H1 (cell line): ENCODE measurements around the gene TNN. TPM values are rescaled to one million over a fixed set of nuclear protein-coding genes. Genes with fewer than 3 reads are reported as not detected.

ENCODE experiments used
- CTCF ChIA-PET: fragments of 300-600 bp; sonication (Branson Sonifier 250); formaldehyde crosslinking; loops from one replicate; lab custom pipeline; 2021; ENCODE audit not compliant: partially characterized antibody; lab: Charles Lee
- POLR2A ChIA-PET: fragments of 300-600 bp; sonication (Branson Sonifier 250); formaldehyde crosslinking; loops from one replicate; lab custom pipeline; 2021; ENCODE audit warnings: inconsistent platforms; ENCODE audit not compliant: partially characterized antibody; lab: Charles Lee
- DNase-seq, 2 experiments: peaks; one replicate each; pipeline versions ENCODE4 v3.0.0 to v3.0.0-alpha.2; 2010 to 2022; ENCODE audit warnings: low spot score in 2 of 2, low read depth in 1 of 2, mixed read lengths in 1 of 2
- FAIRE-seq: peaks from 2 replicates; lab custom pipeline; 2011; peaks lifted over from hg19 to GRCh38; lab: Jason Lieb, UNC
- H2AFZ ChIP-seq: 2 replicates; pipeline ENCODE4 v1.8.1; 2012; ENCODE audit warnings: low read length, inconsistent platforms
- H2AK5ac ChIP-seq: 2 replicates; pipeline ENCODE4 v1.6.1; 2013; ENCODE audit warnings: low read depth, low read length
- H2BK120ac ChIP-seq: replicated peaks from 2 replicates; pipeline ENCODE3; 2013; ENCODE audit warnings: low read depth, low read length, inconsistent platforms
- H2BK12ac ChIP-seq: 2 replicates; pipeline ENCODE4 v1.6.1; 2013; ENCODE audit warnings: low read depth, low read length
- H2BK15ac ChIP-seq: 2 replicates; pipeline ENCODE4 v1.6.1; 2013; ENCODE audit warnings: low read length
- H2BK20ac ChIP-seq: 2 replicates; pipeline ENCODE4 v1.6.1; 2013; ENCODE audit warnings: low read length
- H2BK5ac ChIP-seq: 2 replicates; pipeline ENCODE4 v1.6.1; 2013; ENCODE audit warnings: low read depth, low read length
- H3K14ac ChIP-seq: 2 replicates; pipeline ENCODE4 v1.6.1; 2013; ENCODE audit warnings: inconsistent platforms; ENCODE audit not compliant: insufficient read length
- H3K18ac ChIP-seq: 2 replicates; pipeline ENCODE4 v1.6.1; 2013; ENCODE audit warnings: low read length; ENCODE audit errors: extremely low read depth
- H3K23ac ChIP-seq: 2 replicates; pipeline ENCODE4 v1.6.1; 2013; ENCODE audit warnings: inconsistent platforms; ENCODE audit not compliant: insufficient read length
- H3K23me2 ChIP-seq: 2 replicates; pipeline ENCODE4 v1.6.1; 2013; ENCODE audit warnings: low read depth, low read length
- H3K27ac ChIP-seq: 2 replicates; pipeline ENCODE4 v1.6.1; 2011; ENCODE audit warnings: low read depth, low read length, inconsistent platforms
- H3K27me3 ChIP-seq, 4 experiments: replicated peaks in 1 of 4; 1 replicate in 1 of 4; 2 replicates in 3 of 4; pipeline versions ENCODE4 v1.6.1 to v1.8.1; 2011 to 2013; ENCODE audit warnings: low read length in 3 of 4, mild to moderate bottlenecking in 3 of 4, inconsistent platforms in 2 of 4, mixed read lengths in 2 of 4, moderate library complexity in 1 of 4; ENCODE audit not compliant: control insufficient read depth in 3 of 4, insufficient read depth in 3 of 4; ENCODE audit errors: extremely low read depth in 1 of 4
- H3K36me3 ChIP-seq, 4 experiments: 2 replicates each; pipeline versions ENCODE4 v1.6.1 to v1.8.1; 2011 to 2013; ENCODE audit warnings: mild to moderate bottlenecking in 4 of 4, low read length in 3 of 4, moderate library complexity in 2 of 4, control low read depth in 1 of 4, inconsistent platforms in 1 of 4; ENCODE audit not compliant: insufficient read depth in 4 of 4, control insufficient read depth in 2 of 4
- H3K4ac ChIP-seq: replicated peaks from 2 replicates; pipeline ENCODE3; 2013; ENCODE audit warnings: low read length, low read depth, mixed read lengths, inconsistent platforms; ENCODE audit not compliant: insufficient read length
- H3K4me1 ChIP-seq, 4 experiments: replicated peaks in 1 of 4; 1 replicate in 1 of 4; 2 replicates in 3 of 4; pipeline versions ENCODE4 v1.6.1 to v1.8.1; 2011 to 2013; ENCODE audit warnings: low read length in 3 of 4, inconsistent platforms in 2 of 4, mixed read lengths in 1 of 4; ENCODE audit not compliant: insufficient read depth in 4 of 4, control insufficient read depth in 3 of 4
- H3K4me2 ChIP-seq, 2 experiments: 2 replicates each; pipeline versions ENCODE4 v1.6.1 to v1.8.1; 2011 to 2013; ENCODE audit warnings: low read depth in 2 of 2, low read length in 2 of 2, control low read depth in 1 of 2, inconsistent platforms in 1 of 2, mild to moderate bottlenecking in 1 of 2; ENCODE audit not compliant: insufficient read depth in 1 of 2
- H3K4me3 ChIP-seq, 4 experiments: fragments of 200-600, 300-600 bp in 1 of 4; sonication (generic), shearing (Covaris generic), sonication (Bioruptor Twin) in 1 of 4; 2 replicates each; pipeline versions ENCODE4 v1.5.1 to v1.8.1; 2011 to 2016; ENCODE audit warnings: low read length in 4 of 4, low read depth in 3 of 4, control low read depth in 2 of 4, inconsistent platforms in 2 of 4, mild to moderate bottlenecking in 2 of 4, mixed read lengths in 1 of 4, moderate library complexity in 1 of 4; ENCODE audit not compliant: insufficient read depth in 2 of 4; ENCODE audit errors: extremely low read depth in 1 of 4
- H3K56ac ChIP-seq: replicated peaks from 2 replicates; pipeline ENCODE3; 2013; ENCODE audit warnings: low read depth, mild to moderate bottlenecking, mixed read lengths, low read length, inconsistent platforms; ENCODE audit not compliant: insufficient read length
- H3K79me1 ChIP-seq: 2 replicates; pipeline ENCODE4 v1.6.1; 2013; ENCODE audit warnings: low read depth, low read length, control low read depth
- H3K79me2 ChIP-seq, 2 experiments: 2 replicates each; pipeline versions ENCODE4 v1.6.1 to v1.8.1; 2012 to 2013; ENCODE audit warnings: low read length in 2 of 2, mild to moderate bottlenecking in 2 of 2, inconsistent platforms in 1 of 2; ENCODE audit not compliant: insufficient read depth in 2 of 2, control insufficient read depth in 1 of 2
- H3K9ac ChIP-seq, 4 experiments: replicated peaks in 1 of 4; 1 replicate in 1 of 4; 2 replicates in 3 of 4; pipeline versions ENCODE4 v1.6.1 to v1.8.1; 2011 to 2013; ENCODE audit warnings: low read depth in 3 of 4, low read length in 3 of 4, control low read depth in 2 of 4, mild to moderate bottlenecking in 2 of 4, moderate library complexity in 2 of 4, inconsistent platforms in 1 of 4; ENCODE audit errors: extremely low read depth in 1 of 4
- H3K9me3 ChIP-seq, 2 experiments: 2 replicates each; pipeline versions ENCODE4 v1.6.1 to v1.8.1; 2012 to 2013; ENCODE audit warnings: mild to moderate bottlenecking in 2 of 2, moderate library complexity in 2 of 2, control low read depth in 1 of 2, inconsistent platforms in 1 of 2, low read depth in 1 of 2, low read length in 1 of 2, mixed read lengths in 1 of 2; ENCODE audit not compliant: insufficient read depth in 2 of 2
- H4K20me1 ChIP-seq, 2 experiments: replicated peaks in 1 of 2; 2 replicates each; pipeline versions ENCODE3 to v1.8.1; 2011 to 2013; ENCODE audit warnings: inconsistent platforms in 2 of 2, low read length in 2 of 2, mild to moderate bottlenecking in 1 of 2; ENCODE audit not compliant: insufficient read depth in 2 of 2, control insufficient read depth in 1 of 2
- H4K5ac ChIP-seq: 2 replicates; pipeline ENCODE4 v1.6.1; 2013; ENCODE audit warnings: low read length, low read depth, mixed read lengths, inconsistent platforms; ENCODE audit not compliant: insufficient read length
- H4K8ac ChIP-seq: 2 replicates; pipeline ENCODE4 v1.8.0; 2013; ENCODE audit warnings: mild to moderate bottlenecking, moderate library complexity, low read length, inconsistent platforms; ENCODE audit not compliant: insufficient read depth; ENCODE audit errors: extremely low read depth
- H4K91ac ChIP-seq: replicated peaks from 2 replicates; pipeline ENCODE3; 2013; ENCODE audit warnings: low read length, mixed read lengths, inconsistent platforms; ENCODE audit not compliant: insufficient read length
- BACH1 ChIP-seq: IDR thresholded peaks from 2 replicates; pipeline ENCODE4 v1.6.1; 2012; ENCODE audit warnings: low read length, improper control_type of control experiment
- BRCA1 ChIP-seq: IDR thresholded peaks from 2 replicates; pipeline ENCODE4 v1.6.1; 2012; ENCODE audit warnings: low read depth, low read length, improper control_type of control experiment
- EZH2 ChIP-seq: fragments of 200-600 bp; sonication (generic); IDR thresholded peaks from 2 replicates; pipeline ENCODE4 v1.7.1; 2012; ENCODE audit warnings: low read depth, mild to moderate bottlenecking, moderate library complexity, low read length, inconsistent platforms; ENCODE audit not compliant: severe bottlenecking
- NRF1 ChIP-seq: IDR thresholded peaks from 2 replicates; pipeline ENCODE4 v1.6.1; 2011; ENCODE audit warnings: mild to moderate bottlenecking, low read depth, low read length, improper control_type of control experiment
- SAP30 ChIP-seq: fragments of 300-600 bp; sonication (generic); IDR thresholded peaks from 2 replicates; pipeline ENCODE4 v1.7.1; 2012; ENCODE audit warnings: low read length, moderate library complexity, mild to moderate bottlenecking, inconsistent platforms; ENCODE audit not compliant: insufficient read depth, insufficient replicate concordance
- SIX5 ChIP-seq: IDR thresholded peaks from 2 replicates; pipeline ENCODE4 v1.6.1; 2011; ENCODE audit warnings: mild to moderate bottlenecking, low read depth, low read length
- SP2 ChIP-seq: IDR thresholded peaks from 2 replicates; pipeline ENCODE4 v1.6.1; 2012; ENCODE audit warnings: mild to moderate bottlenecking, low read length, inconsistent platforms
- WGBS, 2 experiments: shearing (Covaris generic) in 1 of 2; methylation state at CpG; one replicate each; pipeline versions ENCODE4 v1.1.6 to v1.1.7; 2013 to 2015; ENCODE audit warnings: low lambda C conversion rate in 2 of 2, mixed read lengths in 2 of 2, inconsistent platforms in 1 of 2, low coverage in 1 of 2, missing lambda C conversion rate in 1 of 2; ENCODE audit not compliant: insufficient replicate concordance in 2 of 2, insufficient coverage in 1 of 2, insufficient read length in 1 of 2; ENCODE audit errors: extremely low coverage in 1 of 2, missing lambda C conversion rate in 1 of 2; 5-methylcytosine and 5-hydroxymethylcytosine counted together
- polyA plus RNA-seq, 7 experiments: library from polyadenylated mRNA; depleted of rRNA in 3 of 7; stranded (reverse) in 5 of 7; unstranded in 2 of 7; fragments of >200 nt in 5 of 7; fragments of 200-250 nt in 2 of 7; gene quantifications; 1 replicate in 5 of 7; 2 replicates in 1 of 7; 4 replicates in 1 of 7; pipeline versions ENCODE4 v1.2.1 to v1.2.3, GENCODE V29; 2011 to 2013; ENCODE audit warnings: missing spikeins in 2 of 7, mixed read lengths in 2 of 7
- total RNA-seq: library from RNA; stranded (reverse); fragmentation: NEBNext Ultra II Directional; extraction: Animal tissue kit (Norgen Biotek cat#: 25700); gene quantifications from 2 replicates; pipeline ENCODE4 v1.2.1, GENCODE V29; 2021
- TF ChIP-seq, protein P1 (sequence below): IDR thresholded peaks from 2 replicates; pipeline ENCODE4 v1.6.1; 2011; ENCODE audit warnings: low read length, improper control_type of control experiment

The TNN gene
- total and polyA plus RNA-seq, 2 of the 8 experiments (the other 6 are each of a cell fraction or from before 2014, with no cell fraction given), result 0.21 to 0.30 TPM

DNA sequence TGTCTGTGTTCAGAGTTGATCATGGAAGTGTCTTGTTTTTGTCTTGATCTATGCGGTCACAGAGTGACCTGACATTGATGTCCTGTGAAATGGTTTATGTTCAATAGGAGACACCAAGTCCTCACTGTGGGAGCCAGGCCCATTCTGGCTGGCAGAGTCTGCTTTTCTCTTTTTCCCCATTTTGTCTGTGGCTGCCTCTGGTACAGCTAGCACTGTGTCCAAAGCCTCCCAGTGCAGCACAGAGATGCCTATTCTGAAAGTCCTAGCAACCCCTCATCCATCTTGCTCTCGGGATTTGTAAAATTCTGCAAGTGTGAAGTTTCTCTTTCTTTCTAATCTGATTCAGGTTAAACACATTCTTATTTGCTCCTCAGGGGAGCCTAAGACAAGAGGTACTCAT lies 14.3 kb downstream of the TNN start:
- no peaks in the 10 kb centered on the region for H3K79me1 ChIP-seq
- DNase-seq (no peak), FAIRE-seq (no peak)
- no peak overlapping the region for H2AFZ ChIP-seq
- no peak overlapping the region for H3K4ac ChIP-seq
- no peaks in the 10 kb centered on the region for H3K23me2 ChIP-seq
- H3K27ac ChIP-seq, result no peak overlapping the region
- no peak overlapping the region for H4K5ac ChIP-seq
- H3K14ac ChIP-seq, result no peak overlapping the region
- no peak overlapping the region for H4K8ac ChIP-seq
- H3K4me3 ChIP-seq, result no peak overlapping the region
- POLR2A ChIA-PET, result no interaction called here
- H4K20me1 ChIP-seq, result no peaks in the 10 kb centered on the region
- 90% methylated on average over 2 of the region's 2 CpGs; no CpG with 5 or more reads in 1 of the 2 experiments for WGBS, 2 experiments
- H3K4me1 ChIP-seq, result no peaks in the 10 kb centered on the region
- no peaks in the 10 kb centered on the region for H3K36me3 ChIP-seq
- no peak overlapping the region for H2BK120ac ChIP-seq
- no peak for TF ChIP-seq SAP30
- TF ChIP-seq BACH1, result no peak
- TF ChIP-seq NRF1, result no peak
- TF ChIP-seq SP2, result no peak
- no peak for TF ChIP-seq BRCA1
- no peak for TF ChIP-seq EZH2
- TF ChIP-seq, protein P1, sequence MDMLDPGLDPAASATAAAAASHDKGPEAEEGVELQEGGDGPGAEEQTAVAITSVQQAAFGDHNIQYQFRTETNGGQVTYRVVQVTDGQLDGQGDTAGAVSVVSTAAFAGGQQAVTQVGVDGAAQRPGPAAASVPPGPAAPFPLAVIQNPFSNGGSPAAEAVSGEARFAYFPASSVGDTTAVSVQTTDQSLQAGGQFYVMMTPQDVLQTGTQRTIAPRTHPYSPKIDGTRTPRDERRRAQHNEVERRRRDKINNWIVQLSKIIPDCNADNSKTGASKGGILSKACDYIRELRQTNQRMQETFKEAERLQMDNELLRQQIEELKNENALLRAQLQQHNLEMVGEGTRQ, result no peak
- no peak for TF ChIP-seq SIX5
- TF ChIP-seq, all 59 proteins: peak for 0
- H2BK20ac ChIP-seq, result no peak overlapping the region
- no peak overlapping the region for H3K9ac ChIP-seq
- H3K18ac ChIP-seq, result no peak overlapping the region
- H4K91ac ChIP-seq, result no peak overlapping the region
- no peak overlapping the region for H2AK5ac ChIP-seq
- no peak overlapping the region for H3K4me2 ChIP-seq
- H2BK12ac ChIP-seq, result no peak overlapping the region
- H2BK15ac ChIP-seq, result no peak overlapping the region
- H3K79me2 ChIP-seq, result no peaks in the 10 kb centered on the region
- H3K9me3 ChIP-seq, result no peaks in the 10 kb centered on the region
- CTCF ChIA-PET, result interaction anchor here (1.0 to 1.7 kb wide), 3 partner anchors 43 to 54 kb away, joined by 3 to 5 read pairs (median 4); no protein-coding TSS in a partner anchor
- no peaks in the 10 kb centered on the region for H3K27me3 ChIP-seq
- no peak overlapping the region for H3K56ac ChIP-seq
- no peak overlapping the region for H2BK5ac ChIP-seq
- H3K23ac ChIP-seq, result no peak overlapping the region
